ENCODE results near the gene LIN37. TPM values are rescaled to one million over a fixed set of nuclear protein-coding genes. Genes with fewer than 3 reads are reported as not detected.
"Not testable (repeated sequence)": the region's sequence is repeated elsewhere in the genome, so short reads cannot be mapped to it uniquely, and the experiment has no call there.

Gene LIN37
- total RNA-seq, 1 donor = 9.0 TPM

- no peaks in the 10 kb centered on the region for H3K4me1 ChIP-seq (ENCODE audit: insufficient read depth, low read length)
- H3K9me3 ChIP-seq (ENCODE audit: low read depth, low read length) = no peaks in the 10 kb centered on the region
- no peak overlapping the region for H2AFZ ChIP-seq (ENCODE audit: low read length)
- TF ChIP-seq CTCF (IDR thresholded peaks at IDR 0.05; ENCODE audit: extremely low read depth, low read depth, low read length) = no peak
- peaks cover 19% of the 10 kb centered on the region for H3K36me3 ChIP-seq (ENCODE audit: insufficient read depth, low read length)
- no peak for DNase-seq (ENCODE audit: insufficient read length, low spot score, missing footprints)
- H3K27me3 ChIP-seq (ENCODE audit: insufficient read depth, low read length) = no peaks in the 10 kb centered on the region
- no peaks in the 10 kb centered on the region for H4K20me1 ChIP-seq (ENCODE audit: insufficient read depth, low read length)
- H3K27ac ChIP-seq (ENCODE audit: low read depth, low read length) = no peak overlapping the region
- no peak overlapping the region for H3K4me3 ChIP-seq (ENCODE audit: insufficient read depth, low read length)
- no peaks in the 10 kb centered on the region for H3K79me2 ChIP-seq (ENCODE audit: insufficient read depth, low read length)
- no peak overlapping the region for H3K4me2 ChIP-seq (ENCODE audit: insufficient read depth, low read length)
These were observed 19.1 kb downstream of the LIN37 start for GRCh38 chr19:35767288-35768081.

- TF ChIP-seq CTCF (IDR thresholded peaks at IDR 0.05; ENCODE audit: extremely low read depth, low read depth, low read length) = no peak
- Histone ChIP-seq H3K4me2 (ENCODE audit: insufficient read depth, low read length) (no peak overlapping the region), H3K4me1 (ENCODE audit: insufficient read depth, low read length) (no peaks in the 10 kb centered on the region), H3K36me3 (ENCODE audit: insufficient read depth, low read length) (peaks cover 19% of the 10 kb centered on the region), H2AFZ (ENCODE audit: low read length) (no peak overlapping the region), H3K27ac (ENCODE audit: low read depth, low read length) (no peak overlapping the region), H3K4me3 (ENCODE audit: insufficient read depth, low read length) (no peak overlapping the region), H3K79me2 (ENCODE audit: insufficient read depth, low read length) (no peaks in the 10 kb centered on the region), H4K20me1 (ENCODE audit: insufficient read depth, low read length) (no peaks in the 10 kb centered on the region), H3K9me3 (ENCODE audit: low read depth, low read length) (no peaks in the 10 kb centered on the region), H3K27me3 (ENCODE audit: insufficient read depth, low read length) (no peaks in the 10 kb centered on the region)
- DNase-seq (ENCODE audit: insufficient read length, low spot score, missing footprints) = no peak
These were observed 19.7 kb downstream of the LIN37 start for GRCh38 chr19:35768082-35768421.

- H3K9me3 ChIP-seq (ENCODE audit: low read depth, low read length); DNase-seq (ENCODE audit: insufficient read length, low spot score, missing footprints); H3K4me3 ChIP-seq (ENCODE audit: insufficient read depth, low read length); H3K27me3 ChIP-seq (ENCODE audit: insufficient read depth, low read length); H3K79me2 ChIP-seq (ENCODE audit: insufficient read depth, low read length); H4K20me1 ChIP-seq (ENCODE audit: insufficient read depth, low read length); H2AFZ ChIP-seq (ENCODE audit: low read length); H3K27ac ChIP-seq (ENCODE audit: low read depth, low read length); H3K4me2 ChIP-seq (ENCODE audit: insufficient read depth, low read length); H3K4me1 ChIP-seq (ENCODE audit: insufficient read depth, low read length); H3K36me3 ChIP-seq (ENCODE audit: insufficient read depth, low read length): not testable (repeated sequence)
These were observed 24.0 kb downstream of the LIN37 start for GRCh38 chr19:35772362-35772761.

- Histone ChIP-seq H3K4me1 (ENCODE audit: insufficient read depth, low read length) (peaks cover 7% of the 10 kb centered on the region), H3K36me3 (ENCODE audit: insufficient read depth, low read length) (peaks cover 7% of the 10 kb centered on the region), H4K20me1 (ENCODE audit: insufficient read depth, low read length) (no peaks in the 10 kb centered on the region), H3K79me2 (ENCODE audit: insufficient read depth, low read length) (peaks cover 2% of the 10 kb centered on the region), H3K9me3 (ENCODE audit: low read depth, low read length) (no peaks in the 10 kb centered on the region), H3K4me2 (ENCODE audit: insufficient read depth, low read length) (no peak overlapping the region), H3K4me3 (ENCODE audit: insufficient read depth, low read length) (no peak overlapping the region), H3K27me3 (ENCODE audit: insufficient read depth, low read length) (no peaks in the 10 kb centered on the region), H3K27ac (ENCODE audit: low read depth, low read length) (no peak overlapping the region), H2AFZ (ENCODE audit: low read length) (no peak overlapping the region)
- peak; percentile 88 for DNase-seq (ENCODE audit: insufficient read length, low spot score, missing footprints)
- no peak for TF ChIP-seq CTCF (IDR thresholded peaks at IDR 0.05; ENCODE audit: extremely low read depth, low read depth, low read length)
These were observed 24.8 kb downstream of the LIN37 start for GRCh38 chr19:35773020-35773806.
